Uterus (tissue), 4 donors: Measurements from ENCODE around the gene COL28A1. TPM values are rescaled to one million over a fixed set of nuclear protein-coding genes. Genes with fewer than 3 reads are reported as not detected.

Source experiments
- DNase-seq, 2 donors: peaks; one replicate each; pipeline ENCODE4 v3.0.0-alpha.2; 2019 to 2020
- H3K27ac ChIP-seq, 2 donors: fragments of 200-600 bp; sonication (generic); 1 replicate in 1 of 2; 2 replicates in 1 of 2; pipeline ENCODE4 v1.5.1; 2016 to 2018
- H3K27me3 ChIP-seq, 2 donors: fragments of 200-600 bp; sonication (generic); one replicate each; pipeline ENCODE4 v1.5.1; 2018 to 2019; ENCODE audit warnings: control low read depth in 1 of 2
- H3K36me3 ChIP-seq, 2 donors: fragments of 200-600 bp; sonication (generic); one replicate each; pipeline ENCODE4 v1.5.1; 2019; ENCODE audit warnings: control low read depth in 1 of 2
- H3K4me1 ChIP-seq, 2 donors: fragments of 200-600 bp; sonication (generic); one replicate each; pipeline ENCODE4 v1.5.1; 2018 to 2019; ENCODE audit warnings: control low read depth in 1 of 2
- H3K4me3 ChIP-seq, 2 donors: fragments of 200-600 bp; sonication (generic); 1 replicate in 1 of 2; 2 replicates in 1 of 2; pipeline ENCODE4 v1.5.1; 2018 to 2019; ENCODE audit warnings: mild to moderate bottlenecking in 1 of 2
- H3K9me3 ChIP-seq, 2 donors: fragments of 200-600 bp; sonication (generic); one replicate each; pipeline ENCODE4 v1.5.1; 2019; ENCODE audit warnings: control low read depth in 1 of 2
- POLR2A ChIP-seq, 2 donors: fragments of 450-650 bp; IDR thresholded peaks; one replicate each; pipeline ENCODE4 v1.6.1; 2016; ENCODE audit warnings: antibody characterized with exemption in 2 of 2, mild to moderate bottlenecking in 1 of 2, moderate library complexity in 1 of 2
- intact Hi-C: fragments of 100-400 bp; cut with DNase I; formaldehyde crosslinking; loops from one replicate; pipeline ENCODE4 v1.15.1; 2023; ENCODE audit warnings: low total_unique reads
- total RNA-seq, 4 donors: library from RNA; depleted of rRNA in 3 of 4; stranded (reverse); fragments of >200 nt in 3 of 4; gene quantifications; one replicate each; pipeline versions ENCODE4 v1.1.0 to v1.2.4, GENCODE V29; 2014 to 2023
- TF ChIP-seq, protein P1 (sequence below), 4 experiments: fragments of 200-600 bp in 2 of 4; fragments of 450-650 bp in 2 of 4; sonication (generic) in 2 of 4; IDR thresholded peaks; one replicate each; pipeline ENCODE4 v1.5.1; 2016 to 2019; ENCODE audit warnings: antibody characterized with exemption in 4 of 4, mild to moderate bottlenecking in 2 of 4, moderate library complexity in 1 of 4
- donor health status: DM: yes; HTN: yes; CAD: no.

The COL28A1 gene
- total RNA-seq, 4 donors from 2014 or later, result 0.26 to 6.8 (median 1.7) TPM

DNA sequence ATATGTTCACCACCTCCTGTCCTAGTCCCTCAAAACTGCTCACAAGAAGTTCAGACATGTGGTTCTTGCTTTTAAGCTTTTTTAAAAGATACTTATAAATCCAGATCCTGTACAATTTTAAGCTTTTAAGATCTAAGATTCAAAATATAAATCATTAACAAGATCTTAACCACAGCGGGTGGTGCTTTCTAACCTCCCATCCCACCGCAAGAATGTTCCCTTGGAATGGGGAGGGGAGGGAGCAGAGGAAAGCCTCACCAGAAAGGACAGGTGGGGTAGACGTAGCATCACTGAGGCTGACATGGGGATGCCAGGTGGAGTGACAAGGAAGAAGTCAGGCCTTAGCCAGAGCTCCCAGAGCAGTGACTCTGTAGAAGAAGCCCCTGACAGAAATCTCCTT lies 219.8 kb downstream of the COL28A1 start:
- Histone ChIP-seq H3K4me1 (no peaks in the 10 kb centered on the region), H3K27me3 (no peaks in the 10 kb centered on the region), H3K9me3 (no peaks in the 10 kb centered on the region), H3K27ac (no peak overlapping the region), H3K4me3 (no peak overlapping the region), H3K36me3 (no peaks in the 10 kb centered on the region)
- intact Hi-C loops, result no loop called here
- no peak for DNase-seq
- TF ChIP-seq POLR2A (IDR thresholded peaks at IDR 0.05), result no peak
- TF ChIP-seq, protein P1, sequence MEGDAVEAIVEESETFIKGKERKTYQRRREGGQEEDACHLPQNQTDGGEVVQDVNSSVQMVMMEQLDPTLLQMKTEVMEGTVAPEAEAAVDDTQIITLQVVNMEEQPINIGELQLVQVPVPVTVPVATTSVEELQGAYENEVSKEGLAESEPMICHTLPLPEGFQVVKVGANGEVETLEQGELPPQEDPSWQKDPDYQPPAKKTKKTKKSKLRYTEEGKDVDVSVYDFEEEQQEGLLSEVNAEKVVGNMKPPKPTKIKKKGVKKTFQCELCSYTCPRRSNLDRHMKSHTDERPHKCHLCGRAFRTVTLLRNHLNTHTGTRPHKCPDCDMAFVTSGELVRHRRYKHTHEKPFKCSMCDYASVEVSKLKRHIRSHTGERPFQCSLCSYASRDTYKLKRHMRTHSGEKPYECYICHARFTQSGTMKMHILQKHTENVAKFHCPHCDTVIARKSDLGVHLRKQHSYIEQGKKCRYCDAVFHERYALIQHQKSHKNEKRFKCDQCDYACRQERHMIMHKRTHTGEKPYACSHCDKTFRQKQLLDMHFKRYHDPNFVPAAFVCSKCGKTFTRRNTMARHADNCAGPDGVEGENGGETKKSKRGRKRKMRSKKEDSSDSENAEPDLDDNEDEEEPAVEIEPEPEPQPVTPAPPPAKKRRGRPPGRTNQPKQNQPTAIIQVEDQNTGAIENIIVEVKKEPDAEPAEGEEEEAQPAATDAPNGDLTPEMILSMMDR (IDR thresholded peaks at IDR 0.05), result no peak

DNA sequence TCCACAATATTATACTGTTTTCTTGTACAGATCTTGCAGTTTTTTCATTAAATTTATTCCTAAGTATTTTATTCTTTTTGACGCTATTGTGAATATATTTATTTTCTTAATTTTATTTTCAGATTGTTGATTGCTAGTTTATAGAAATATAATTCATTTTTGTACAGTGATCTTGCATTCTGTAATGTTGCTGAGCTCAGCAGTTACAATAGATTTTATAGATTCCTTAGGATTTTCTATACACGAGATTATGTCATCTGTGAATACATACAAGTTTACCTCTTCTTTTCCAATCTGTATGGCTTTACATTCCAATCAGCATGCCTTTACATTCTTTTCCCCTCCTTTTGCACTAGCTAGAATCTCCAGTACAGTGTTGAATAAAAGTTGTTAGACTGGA lies 223.3 kb downstream of the COL28A1 start:
- intact Hi-C loops, result no loop called here
- Histone ChIP-seq H3K9me3 (no peaks in the 10 kb centered on the region), H3K4me3 (no peak overlapping the region), H3K36me3 (no peaks in the 10 kb centered on the region), H3K4me1 (no peaks in the 10 kb centered on the region), H3K27me3 (no peaks in the 10 kb centered on the region), H3K27ac (no peak overlapping the region)
- TF ChIP-seq POLR2A (IDR thresholded peaks at IDR 0.05), result no peak
- TF ChIP-seq, protein P1 (IDR thresholded peaks at IDR 0.05), result no peak
- DNase-seq, result no peak

DNA sequence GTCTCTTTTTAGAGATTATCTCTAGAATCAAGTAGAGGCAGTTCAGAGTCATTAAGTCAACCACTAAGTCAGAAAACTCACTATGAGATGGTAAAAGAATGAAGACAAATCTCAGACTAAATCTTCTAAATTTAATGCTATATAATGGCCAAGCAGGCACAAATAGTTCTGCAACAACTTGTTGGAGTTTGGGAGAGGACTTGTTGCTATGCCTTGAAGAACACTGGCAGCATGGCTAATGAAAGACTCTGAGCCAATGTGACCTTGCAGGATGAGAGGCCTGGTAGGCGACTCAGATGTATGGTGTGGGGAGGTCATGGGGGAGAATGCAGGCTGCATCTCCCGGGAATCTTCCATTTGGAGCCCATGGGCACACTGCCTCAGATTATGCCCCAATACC lies 224.7 kb downstream of the COL28A1 start:
- no peak overlapping the region for H3K27ac ChIP-seq
- TF ChIP-seq POLR2A (IDR thresholded peaks at IDR 0.05), result no peak
- TF ChIP-seq, protein P1 (IDR thresholded peaks at IDR 0.05), result no peak
- intact Hi-C loops, result no loop called here
- no peak overlapping the region for H3K4me3 ChIP-seq
- DNase-seq, result no peak
- H3K4me1 ChIP-seq, result no peaks in the 10 kb centered on the region
- no peaks in the 10 kb centered on the region for H3K27me3 ChIP-seq
- H3K36me3 ChIP-seq, result no peaks in the 10 kb centered on the region
- H3K9me3 ChIP-seq, result no peaks in the 10 kb centered on the region

DNA sequence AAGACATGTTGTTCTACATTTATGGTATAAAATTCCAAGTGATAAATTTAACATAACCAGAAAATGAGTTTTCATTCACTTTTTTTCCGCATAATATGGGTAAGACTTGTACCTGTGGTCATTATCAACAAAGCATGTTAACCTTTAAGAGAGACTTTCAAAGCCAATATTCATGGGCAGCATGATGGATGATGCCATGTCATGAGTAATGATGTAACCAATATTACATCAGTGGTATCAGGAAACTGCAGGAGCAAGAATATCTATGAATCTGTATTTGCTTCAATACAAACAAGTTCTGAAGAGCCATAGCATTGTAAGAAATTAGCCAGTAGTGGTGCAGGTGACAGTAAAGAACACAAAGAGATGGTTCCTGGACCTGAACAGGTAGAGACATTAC lies 226.5 kb downstream of the COL28A1 start:
- H3K9me3 ChIP-seq, result no peaks in the 10 kb centered on the region
- no peaks in the 10 kb centered on the region for H3K27me3 ChIP-seq
- no peak overlapping the region for H3K27ac ChIP-seq
- no peak overlapping the region for H3K4me3 ChIP-seq
- H3K36me3 ChIP-seq, result no peaks in the 10 kb centered on the region
- H3K4me1 ChIP-seq, result no peaks in the 10 kb centered on the region
- DNase-seq, result no peak
- TF ChIP-seq, protein P1 (IDR thresholded peaks at IDR 0.05), result no peak
- TF ChIP-seq POLR2A (IDR thresholded peaks at IDR 0.05), result no peak
- intact Hi-C loops, result no loop called here

Other genes starting within 250 kb of the COL28A1 start
- gene MIOS, start 31.0 kb upstream of the COL28A1 start, total RNA-seq, result 100 to 1,000 TPM in 1 of 4 donors, 10 to 100 TPM in 3; 13.2 to 124 (median 28.5) TPM
- 10 to 100 TPM in 3 of 4 donors, 1 to 10 TPM in 1; 1.3 to 32.9 (median 15.3) TPM for gene UMAD1, start 104.9 kb upstream of the COL28A1 start, total RNA-seq
- 10 to 100 TPM in 3 of 4 donors, 1 to 10 TPM in 1; 5.3 to 19.2 (median 18.6) TPM for gene RPA3, start 182.7 kb upstream of the COL28A1 start, total RNA-seq